Chondrocyte (in vitro differentiated cells): ENCODE measurements around the gene ERMAP. TPM values are rescaled to one million over a fixed set of nuclear protein-coding genes. Genes with fewer than 3 reads are reported as not detected.

Experiments
- DNase-seq: peaks from one replicate; pipeline ENCODE4 v3.0.0; 2021; ENCODE audit warnings: mixed read lengths, low spot score
- H3K27ac Mint-ChIP-seq: one replicate; pipeline ENCODE4 v1.8.0; 2021; ENCODE audit warnings: mild to moderate bottlenecking, moderate library complexity, mixed read lengths; ENCODE audit not compliant: unreplicated experiment
- H3K27me3 Mint-ChIP-seq: 2 replicates; pipeline ENCODE4 v1.8.0; 2021; ENCODE audit warnings: low read depth, mixed read lengths
- H3K36me3 Mint-ChIP-seq: 2 replicates; pipeline ENCODE4 v1.8.0; 2021; ENCODE audit warnings: low read depth, mixed read lengths
- H3K4me1 Mint-ChIP-seq: 2 replicates; pipeline ENCODE4 v1.8.0; 2021; ENCODE audit warnings: low read depth, mild to moderate bottlenecking, mixed read lengths
- H3K4me3 Mint-ChIP-seq: one replicate; pipeline ENCODE4 v1.8.0; 2021; ENCODE audit warnings: mild to moderate bottlenecking, moderate library complexity, mixed read lengths; ENCODE audit not compliant: unreplicated experiment
- H3K9me3 Mint-ChIP-seq: 2 replicates; pipeline ENCODE4 v1.8.0; 2021; ENCODE audit warnings: low read depth, mixed read lengths
- total RNA-seq: library from RNA; stranded (reverse); gene quantifications from 3 replicates; pipeline ENCODE4 v1.2.1, GENCODE V29; 2021
- TF ChIP-seq, protein P1 (sequence below): fragments of 200-600 bp; sonication (generic); IDR thresholded peaks from 2 replicates; pipeline ENCODE4 v1.5.0; 2021; ENCODE audit warnings: antibody characterized with exemption, mild to moderate bottlenecking, moderate library complexity

The ERMAP gene
- total RNA-seq, 1 donor from 2014 or later = 13.7 TPM

DNA sequence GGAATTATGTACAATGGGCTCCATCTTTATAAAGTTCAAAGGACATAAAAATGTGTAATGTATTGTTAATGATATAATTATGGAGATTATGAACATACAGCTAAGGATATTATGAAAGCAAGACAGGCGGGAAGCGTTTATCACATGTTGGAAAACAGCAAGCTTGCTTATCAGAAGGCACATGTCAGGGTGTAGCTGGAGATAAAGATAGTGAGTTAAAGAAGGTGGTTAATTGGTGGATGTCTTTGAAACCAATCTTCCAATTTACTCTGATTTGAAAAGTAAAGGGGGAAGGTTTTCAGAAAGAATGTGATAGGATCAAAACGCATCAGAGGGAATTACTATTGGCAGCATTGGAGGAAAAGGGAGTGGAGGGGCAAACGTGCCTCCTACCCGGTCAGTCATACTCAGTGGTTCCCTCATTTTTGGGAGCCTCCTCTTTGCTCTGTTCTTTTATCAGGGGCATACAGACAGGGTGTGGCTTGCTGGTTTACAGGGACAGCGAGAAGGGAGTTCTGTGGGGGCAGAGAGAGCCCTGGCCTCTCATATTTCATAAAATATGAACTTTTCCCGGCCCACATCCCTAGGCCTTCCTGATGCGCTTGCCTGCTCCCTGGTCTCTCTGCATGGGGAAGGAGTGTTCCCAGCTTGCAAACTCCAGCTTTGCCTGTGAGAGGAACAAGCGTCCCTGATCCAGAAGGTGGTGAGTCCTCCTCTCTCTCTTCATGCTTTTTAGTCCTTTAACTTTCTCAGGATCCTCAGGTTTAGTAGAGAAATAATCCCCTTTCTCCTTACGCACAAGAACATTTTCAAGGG, 8.3 kb downstream of the ERMAP start:
- Mint-ChIP-seq H3K27ac (no peak overlapping the region), H3K36me3 (peaks cover 4% of the 10 kb centered on the region), H3K27me3 (no peaks in the 10 kb centered on the region), H3K4me3 (no peak overlapping the region), H3K4me1 (peaks cover 20% of the 10 kb centered on the region), H3K9me3 (no peaks in the 10 kb centered on the region)
- TF ChIP-seq, protein P1, sequence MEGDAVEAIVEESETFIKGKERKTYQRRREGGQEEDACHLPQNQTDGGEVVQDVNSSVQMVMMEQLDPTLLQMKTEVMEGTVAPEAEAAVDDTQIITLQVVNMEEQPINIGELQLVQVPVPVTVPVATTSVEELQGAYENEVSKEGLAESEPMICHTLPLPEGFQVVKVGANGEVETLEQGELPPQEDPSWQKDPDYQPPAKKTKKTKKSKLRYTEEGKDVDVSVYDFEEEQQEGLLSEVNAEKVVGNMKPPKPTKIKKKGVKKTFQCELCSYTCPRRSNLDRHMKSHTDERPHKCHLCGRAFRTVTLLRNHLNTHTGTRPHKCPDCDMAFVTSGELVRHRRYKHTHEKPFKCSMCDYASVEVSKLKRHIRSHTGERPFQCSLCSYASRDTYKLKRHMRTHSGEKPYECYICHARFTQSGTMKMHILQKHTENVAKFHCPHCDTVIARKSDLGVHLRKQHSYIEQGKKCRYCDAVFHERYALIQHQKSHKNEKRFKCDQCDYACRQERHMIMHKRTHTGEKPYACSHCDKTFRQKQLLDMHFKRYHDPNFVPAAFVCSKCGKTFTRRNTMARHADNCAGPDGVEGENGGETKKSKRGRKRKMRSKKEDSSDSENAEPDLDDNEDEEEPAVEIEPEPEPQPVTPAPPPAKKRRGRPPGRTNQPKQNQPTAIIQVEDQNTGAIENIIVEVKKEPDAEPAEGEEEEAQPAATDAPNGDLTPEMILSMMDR = no peak
- DNase-seq = no peak

DNA sequence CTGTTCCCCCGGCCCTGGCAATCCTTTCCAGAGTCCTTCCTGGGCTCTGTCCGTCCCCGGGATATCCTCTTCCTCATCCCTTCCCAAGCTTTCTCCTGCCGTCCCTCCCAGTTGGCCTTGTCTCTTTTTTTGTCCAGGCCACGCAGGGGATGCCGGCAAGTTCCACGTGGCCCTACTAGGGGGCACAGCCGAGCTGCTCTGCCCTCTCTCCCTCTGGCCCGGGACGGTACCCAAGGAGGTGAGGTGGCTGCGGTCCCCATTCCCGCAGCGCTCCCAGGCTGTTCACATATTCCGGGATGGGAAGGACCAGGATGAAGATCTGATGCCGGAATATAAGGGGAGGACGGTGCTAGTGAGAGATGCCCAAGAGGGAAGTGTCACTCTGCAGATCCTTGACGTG, 13.7 kb downstream of the ERMAP start:
- Mint-ChIP-seq H3K4me3 (no peak overlapping the region), H3K9me3 (no peaks in the 10 kb centered on the region), H3K27me3 (no peaks in the 10 kb centered on the region), H3K27ac (no peak overlapping the region), H3K4me1 (no peaks in the 10 kb centered on the region), H3K36me3 (peaks cover 19% of the 10 kb centered on the region)
- TF ChIP-seq, protein P1 = no peak
- no peak for DNase-seq

GRCh38 chr1:42831273-42831672, 14.4 kb downstream of the ERMAP start:
- Mint-ChIP-seq H3K27ac (no peak overlapping the region), H3K9me3 (no peaks in the 10 kb centered on the region), H3K27me3 (no peaks in the 10 kb centered on the region), H3K4me3 (no peak overlapping the region), H3K36me3 (peaks cover 21% of the 10 kb centered on the region), H3K4me1 (no peaks in the 10 kb centered on the region)
- no peak for DNase-seq
- TF ChIP-seq, protein P1 = no peak

DNA sequence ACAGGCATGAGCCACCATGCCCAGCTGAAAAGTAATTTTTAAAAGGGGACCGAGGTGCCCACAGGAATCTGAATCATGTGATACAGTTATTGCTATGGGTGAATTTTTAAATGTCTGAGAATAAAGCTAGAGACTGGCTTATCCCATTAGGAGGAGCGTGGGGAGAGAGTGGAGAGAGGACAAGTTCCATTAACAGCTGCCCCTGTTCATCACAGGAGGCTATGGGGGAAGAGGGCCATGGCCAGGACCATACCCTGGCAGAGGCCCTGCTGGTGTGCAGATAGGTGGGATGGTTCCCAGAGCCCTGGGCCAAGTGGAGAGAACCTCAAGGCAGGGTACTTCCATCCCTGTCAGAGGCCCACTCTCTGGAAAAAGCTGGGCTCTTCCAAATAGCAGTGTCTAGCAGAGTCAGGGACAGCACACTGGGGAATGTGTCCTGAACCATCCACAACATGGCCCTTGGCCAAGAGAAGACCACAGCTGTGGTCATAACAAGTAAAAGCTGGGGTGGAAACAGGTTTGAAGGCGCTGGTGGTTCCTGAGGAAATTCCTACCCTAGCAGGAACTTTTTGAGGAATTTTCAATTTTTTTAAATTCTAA, 15.8 kb downstream of the ERMAP start:
- Mint-ChIP-seq H3K4me3 (no peak overlapping the region), H3K27me3 (no peaks in the 10 kb centered on the region), H3K9me3 (no peaks in the 10 kb centered on the region), H3K36me3 (peaks cover 22% of the 10 kb centered on the region), H3K27ac (no peak overlapping the region), H3K4me1 (no peaks in the 10 kb centered on the region)
- TF ChIP-seq, protein P1 = no peak
- DNase-seq = no peak

- H3K9me3 Mint-ChIP-seq = no peaks in the 10 kb centered on the region
- TF ChIP-seq, protein P1 = no peak
- no peaks in the 10 kb centered on the region for H3K4me1 Mint-ChIP-seq
- no peak overlapping the region for H3K27ac Mint-ChIP-seq
- no peak overlapping the region for H3K4me3 Mint-ChIP-seq
- DNase-seq = no peak
- H3K36me3 Mint-ChIP-seq = peaks cover 24% of the 10 kb centered on the region
- no peaks in the 10 kb centered on the region for H3K27me3 Mint-ChIP-seq
Measured at GRCh38 chr1:42833981-42834380, 17.1 kb downstream of the ERMAP start.
